Diencephalon (tissue), 1 donor: ENCODE data around the gene TMEM161A. TPM values are rescaled to one million over a fixed set of nuclear protein-coding genes. Genes with fewer than 3 reads are reported as not detected.

Experiments
- total RNA-seq: library from RNA; depleted of rRNA; stranded (reverse); fragments of >200 nt; gene quantifications from one replicate; pipeline ENCODE4 v1.2.3, GENCODE V29; 2014

Gene TMEM161A
- total RNA-seq = 9.5 TPM

GRCh38 chr19:19138109-19138981, at the start of gene TMEM161A:
TSS of gene TMEM161A (minus strand) at chr19:19138478. CDS start at chr19:19138428, 50 bp downstream.

DNA sequence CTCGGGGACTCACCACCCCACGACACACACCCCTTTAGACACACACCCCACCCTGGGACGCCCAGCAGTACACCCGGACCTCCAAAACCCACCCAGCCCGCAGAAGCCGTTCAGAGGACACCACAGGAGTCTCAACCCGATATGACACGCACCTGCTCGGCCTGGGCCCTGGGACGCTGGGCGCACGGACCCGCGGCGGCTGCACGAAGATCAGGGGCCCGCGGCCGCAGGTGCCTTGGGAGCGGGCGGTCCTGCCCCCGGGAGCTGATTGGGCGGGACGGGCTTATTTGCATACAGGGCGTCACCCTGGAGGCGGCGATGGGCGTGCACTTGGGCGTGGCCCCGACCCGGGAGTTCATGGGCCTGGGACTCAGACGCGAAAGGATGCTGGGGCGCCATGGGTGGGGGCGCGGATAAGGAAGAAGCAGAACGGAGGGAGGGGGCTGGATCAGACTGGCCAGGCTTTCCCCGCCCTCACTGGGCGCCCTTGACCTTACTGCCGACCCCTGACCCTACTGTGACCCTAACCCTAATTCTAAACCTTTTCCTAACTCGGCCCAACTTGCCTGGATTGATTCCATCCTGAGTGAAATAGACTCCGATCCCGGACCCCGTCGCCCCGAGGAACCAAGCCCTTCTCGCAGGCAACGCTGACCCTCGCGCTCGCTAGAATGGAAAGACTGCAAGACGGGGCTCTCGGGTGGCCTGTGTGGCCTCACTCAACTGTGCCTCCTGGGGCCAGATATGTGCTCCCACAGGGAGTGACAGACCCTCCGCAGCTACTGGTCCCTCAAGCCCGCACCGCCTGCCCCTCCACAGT, 32.0 kb upstream of the TMEM161A start, which contains the start of gene MEF2B:
TSS of gene MEF2B (minus strand) at position 211 of the 820 bp plus-strand sequence. CDS start 19,528 bp downstream, outside the sequence.

Other genes starting within 250 kb of the TMEM161A start
- gene CERS1, start 242.3 kb downstream of the TMEM161A start, total RNA-seq = 48.9 TPM
- gene COPE, start 219.1 kb downstream of the TMEM161A start, total RNA-seq = 84.7 TPM
- gene DDX49, start 218.8 kb downstream of the TMEM161A start, total RNA-seq = 47.3 TPM
- gene HOMER3, start 197.3 kb downstream of the TMEM161A start, total RNA-seq = 16.8 TPM
- 97.3 TPM for gene SUGP2, start 105.0 kb downstream of the TMEM161A start, total RNA-seq
- gene ARMC6, start 104.9 kb downstream of the TMEM161A start, total RNA-seq = 36.2 TPM
- gene SLC25A42, start 74.5 kb downstream of the TMEM161A start, total RNA-seq = 12.5 TPM
- gene MEF2B, start 31.8 kb upstream of the TMEM161A start, total RNA-seq = not detected
- gene BORCS8, start 53.7 kb upstream of the TMEM161A start, total RNA-seq = 17.3 TPM
- gene RFXANK, start 53.8 kb upstream of the TMEM161A start, total RNA-seq = 22.1 TPM
- 9.0 TPM for gene NR2C2AP, start 64.9 kb upstream of the TMEM161A start, total RNA-seq
- gene NCAN, start 73.5 kb upstream of the TMEM161A start, total RNA-seq = 241 TPM
- gene TM6SF2, start 134.8 kb upstream of the TMEM161A start, total RNA-seq = 0.46 TPM
- gene SUGP1, start 182.0 kb upstream of the TMEM161A start, total RNA-seq = 26.8 TPM
- gene MAU2, start 182.4 kb upstream of the TMEM161A start, total RNA-seq = 34.1 TPM